OCI-LY3 (cell line): ENCODE measurements around the gene ESYT1.

ENCODE experiments used
- H2AFZ ChIP-seq: fragments of 200-600, 300-600 bp; shearing (Covaris generic); 2 replicates; pipeline ENCODE4 v1.6.0; 2014; ENCODE audit warnings: antibody characterized with exemption, low read depth, low read length
- H3K27ac ChIP-seq: fragments of 200-600, 300-600 bp; sonication (generic); 2 replicates; pipeline ENCODE4 v1.5.1; 2014; ENCODE audit warnings: mild to moderate bottlenecking, low read length, moderate library complexity, mixed read lengths
- H3K27me3 ChIP-seq: fragments of 200-600, 300-600 bp; sonication (generic); 2 replicates; pipeline ENCODE4 v1.6.1; 2014; ENCODE audit warnings: low read depth, low read length, mixed read lengths
- H3K36me3 ChIP-seq: fragments of 200-600, 300-600 bp; sonication (generic); replicated peaks from 2 replicates; pipeline ENCODE3; 2014; ENCODE audit warnings: low read depth, low read length, mixed read lengths
- H3K4me1 ChIP-seq: fragments of 300-600, 200-600 bp; sonication (generic); 2 replicates; pipeline ENCODE4 v1.6.1; 2014; ENCODE audit warnings: low read length, mixed read lengths
- H3K4me2 ChIP-seq: fragments of 200-600, 300-600 bp; sonication (generic); 2 replicates; pipeline ENCODE4 v1.6.1; 2014; ENCODE audit warnings: low read length, mixed read lengths
- H3K4me3 ChIP-seq: fragments of 300-600, 200-600 bp; sonication (generic); 2 replicates; pipeline ENCODE4 v1.5.1; 2014; ENCODE audit warnings: antibody characterized with exemption, mild to moderate bottlenecking, low read length, moderate library complexity
- H3K79me2 ChIP-seq: fragments of 300-600, 200-600 bp; shearing (Covaris generic); 2 replicates; pipeline ENCODE4 v1.6.1; 2014; ENCODE audit warnings: mild to moderate bottlenecking, low read length, mixed read lengths
- H3K9ac ChIP-seq: fragments of 300-600, 200-600 bp; shearing (Covaris generic); 2 replicates; pipeline ENCODE4 v1.6.0; 2014; ENCODE audit warnings: mild to moderate bottlenecking, low read length, moderate library complexity
- H3K9me3 ChIP-seq: fragments of 200-600, 300-600 bp; shearing (Covaris generic); 2 replicates; pipeline ENCODE4 v1.6.1; 2014; ENCODE audit warnings: low read length, mixed read lengths; ENCODE audit not compliant: insufficient read depth
- H4K20me1 ChIP-seq: fragments of 200-600, 300-600 bp; sonication (generic); 2 replicates; pipeline ENCODE4 v1.6.1; 2016; ENCODE audit warnings: low read length, mixed read lengths; ENCODE audit not compliant: insufficient read depth
- EZH2phosphoT487 ChIP-seq: fragments of 200-600 bp; shearing (Covaris generic); IDR thresholded peaks from 2 replicates; pipeline ENCODE4 v1.6.1; 2018; ENCODE audit warnings: antibody characterized with exemption, mixed run types, low read depth
- TF ChIP-seq, protein P1 (sequence below): fragments of 200-600, 300-600 bp; sonication (generic); IDR thresholded peaks from 2 replicates; pipeline ENCODE4 v1.5.1; 2014; ENCODE audit warnings: antibody characterized with exemption, low read length, low read depth

ESYT1 gene

DNA sequence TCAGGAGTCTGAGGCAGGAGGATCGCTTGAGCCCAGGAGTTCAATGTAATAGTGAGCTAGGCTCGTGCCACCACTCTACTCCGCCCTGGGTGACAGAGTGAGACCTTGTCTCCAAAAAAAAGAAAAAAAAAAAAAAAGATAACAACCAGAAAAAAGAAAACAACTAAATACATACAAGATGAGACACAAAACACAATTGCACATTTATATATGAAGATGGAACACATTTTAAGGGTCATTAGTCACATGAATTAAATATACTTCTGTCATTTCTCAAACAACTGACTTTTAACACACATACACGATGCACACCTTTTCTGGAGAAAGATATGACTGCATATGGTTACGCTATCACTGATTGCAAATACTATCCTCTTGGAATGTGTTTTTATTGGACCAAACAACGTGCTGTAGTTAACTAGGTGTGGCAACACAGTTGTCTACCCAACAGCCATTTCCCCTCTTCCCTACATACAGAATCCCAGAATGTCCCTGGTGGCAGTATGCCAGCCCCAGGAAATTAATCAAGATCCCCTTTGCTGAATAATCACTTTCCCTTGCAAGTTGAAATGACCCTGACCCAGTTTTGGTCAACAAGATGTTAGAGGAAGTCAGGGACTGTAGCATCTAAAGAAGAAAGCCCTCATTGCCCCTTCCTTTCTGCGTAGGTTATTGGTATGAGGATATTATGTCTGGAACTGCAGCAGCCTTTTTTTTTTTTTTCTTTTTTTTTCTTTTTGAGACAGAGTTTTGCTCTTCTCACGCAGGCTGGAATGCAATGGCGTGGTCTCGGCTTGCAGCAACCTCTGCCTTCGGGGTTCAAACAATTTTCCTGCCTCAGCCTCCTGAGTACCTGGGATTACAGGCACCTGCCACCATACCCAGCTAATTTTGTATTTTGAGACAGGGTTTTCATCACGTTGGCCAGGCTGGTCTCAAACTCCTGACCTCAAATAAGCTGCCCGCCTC, 18.7 kb downstream of the ESYT1 start:
- Histone ChIP-seq H4K20me1 (no peaks in the 10 kb centered on the region), H3K4me2 (no peak overlapping the region), H3K4me1 (peaks cover 3% of the 10 kb centered on the region; the same call in 1 of the 2 replicates), H3K79me2 (peaks cover 4% of the 10 kb centered on the region; the same call in 1 of the 2 replicates), H3K9ac (no peak overlapping the region), H3K36me3 (peaks cover 33% of the 10 kb centered on the region), H3K27me3 (no peaks in the 10 kb centered on the region), H3K9me3 (no peaks in the 10 kb centered on the region), H3K27ac (no peak overlapping the region), H3K4me3 (no peak overlapping the region), H2AFZ (no peak overlapping the region)
- no peak for TF ChIP-seq EZH2phosphoT487
- TF ChIP-seq, protein P1, sequence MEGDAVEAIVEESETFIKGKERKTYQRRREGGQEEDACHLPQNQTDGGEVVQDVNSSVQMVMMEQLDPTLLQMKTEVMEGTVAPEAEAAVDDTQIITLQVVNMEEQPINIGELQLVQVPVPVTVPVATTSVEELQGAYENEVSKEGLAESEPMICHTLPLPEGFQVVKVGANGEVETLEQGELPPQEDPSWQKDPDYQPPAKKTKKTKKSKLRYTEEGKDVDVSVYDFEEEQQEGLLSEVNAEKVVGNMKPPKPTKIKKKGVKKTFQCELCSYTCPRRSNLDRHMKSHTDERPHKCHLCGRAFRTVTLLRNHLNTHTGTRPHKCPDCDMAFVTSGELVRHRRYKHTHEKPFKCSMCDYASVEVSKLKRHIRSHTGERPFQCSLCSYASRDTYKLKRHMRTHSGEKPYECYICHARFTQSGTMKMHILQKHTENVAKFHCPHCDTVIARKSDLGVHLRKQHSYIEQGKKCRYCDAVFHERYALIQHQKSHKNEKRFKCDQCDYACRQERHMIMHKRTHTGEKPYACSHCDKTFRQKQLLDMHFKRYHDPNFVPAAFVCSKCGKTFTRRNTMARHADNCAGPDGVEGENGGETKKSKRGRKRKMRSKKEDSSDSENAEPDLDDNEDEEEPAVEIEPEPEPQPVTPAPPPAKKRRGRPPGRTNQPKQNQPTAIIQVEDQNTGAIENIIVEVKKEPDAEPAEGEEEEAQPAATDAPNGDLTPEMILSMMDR = no peak

DNA sequence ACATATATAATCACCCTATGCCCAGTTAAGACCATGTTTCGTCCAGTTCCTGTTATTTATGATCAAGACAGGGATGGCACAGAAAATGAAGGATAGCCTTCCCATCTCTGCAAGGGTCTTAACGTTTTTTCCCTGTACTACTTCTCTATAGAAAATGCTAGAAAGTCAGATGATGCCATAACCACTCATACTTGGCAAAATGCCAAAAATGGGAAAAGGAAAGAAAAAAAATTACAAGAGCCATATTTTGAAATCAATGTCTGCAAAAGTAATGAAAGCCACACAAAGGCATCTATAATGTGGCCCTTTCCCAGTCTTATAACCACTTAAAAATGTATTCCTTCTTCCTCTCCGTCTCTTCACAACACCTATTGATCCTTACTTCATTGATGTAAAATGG, 22.5 kb downstream of the ESYT1 start:
- Histone ChIP-seq H3K4me3 (no peak overlapping the region), H3K9me3 (no peaks in the 10 kb centered on the region), H3K79me2 (peaks cover 8% of the 10 kb centered on the region; the same call in 1 of the 2 replicates), H3K36me3 (no peaks in the 10 kb centered on the region), H3K27me3 (no peaks in the 10 kb centered on the region), H3K4me2 (no peak overlapping the region), H3K4me1 (peaks cover 11% of the 10 kb centered on the region), H2AFZ (no peak overlapping the region), H4K20me1 (no peaks in the 10 kb centered on the region), H3K9ac (no peak overlapping the region), H3K27ac (no peak overlapping the region)
- TF ChIP-seq, protein P1 = no peak
- TF ChIP-seq EZH2phosphoT487 = no peak

DNA sequence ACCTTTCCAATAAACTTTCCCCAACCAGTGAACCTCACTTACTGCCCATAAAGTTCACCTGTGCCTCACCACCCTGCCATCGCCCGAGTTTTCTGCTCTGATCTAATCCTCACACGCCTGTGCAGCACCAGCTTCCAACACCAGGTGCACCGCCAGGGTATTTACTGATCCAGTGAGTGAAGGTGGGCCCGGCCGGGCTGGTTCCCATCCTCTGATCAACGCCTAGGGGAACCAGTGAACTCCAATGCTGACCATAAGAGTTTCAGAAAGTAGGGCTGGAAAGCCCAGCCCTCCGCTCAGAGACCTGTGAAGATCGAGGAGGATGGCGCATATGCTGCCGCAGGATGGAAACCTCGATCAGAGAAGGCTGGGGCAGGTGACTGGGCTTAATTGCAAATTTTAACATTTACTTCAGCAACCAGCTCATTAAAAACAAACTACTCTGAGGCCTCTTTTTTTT, 23.6 kb downstream of the ESYT1 start:
- Histone ChIP-seq H3K9ac (peak overlapping the region; percentile 86), H3K4me1 (peaks cover 11% of the 10 kb centered on the region), H3K4me3 (peak overlapping the region; percentile 91), H3K79me2 (peaks cover 8% of the 10 kb centered on the region; the same call in 1 of the 2 replicates), H2AFZ (peak overlapping the region; percentile 88), H3K4me2 (peak overlapping the region; percentile 91), H3K27me3 (no peaks in the 10 kb centered on the region), H3K27ac (peak overlapping the region; percentile 78), H3K9me3 (no peaks in the 10 kb centered on the region), H3K36me3 (no peaks in the 10 kb centered on the region), H4K20me1 (no peaks in the 10 kb centered on the region)
- TF ChIP-seq, protein P1 = peak; percentile 34
- TF ChIP-seq EZH2phosphoT487 = no peak

DNA sequence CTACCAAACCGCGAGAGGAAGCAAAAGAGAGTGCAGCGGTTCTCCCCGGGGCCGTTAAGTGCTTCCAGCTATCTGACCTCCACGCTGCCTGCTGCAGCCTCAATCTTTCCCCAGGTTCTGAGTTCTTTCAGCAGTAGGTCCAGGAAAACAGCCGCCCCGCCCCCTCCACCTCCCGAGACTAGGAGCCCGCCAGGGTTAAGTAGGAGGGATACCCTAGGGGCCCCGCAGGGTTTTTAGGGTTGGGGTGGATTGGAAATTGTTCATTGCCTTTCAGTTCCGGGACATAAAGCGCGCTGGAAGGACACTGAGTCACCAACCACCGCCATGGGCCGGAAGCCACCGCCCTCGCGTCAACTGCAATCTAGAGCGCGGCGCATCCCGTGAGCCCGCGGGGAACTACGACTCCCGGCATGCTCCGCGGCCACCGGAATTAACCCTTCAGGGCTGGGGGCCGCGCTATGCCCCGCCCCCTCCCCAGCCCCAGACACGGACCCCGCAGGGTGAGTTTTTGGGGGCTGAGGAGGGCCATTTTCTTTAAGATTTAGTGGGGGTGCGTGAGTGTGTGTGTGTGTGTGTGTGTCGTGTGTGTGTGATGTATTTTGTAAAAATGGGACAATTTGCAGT, 24.2 kb downstream of the ESYT1 start, which contains the start of gene MYL6B:
Gene MYL6B (plus strand): TSS at position 456 of the 624 bp plus-strand sequence. CDS start 1,332 bp downstream, outside the sequence.
- Histone ChIP-seq H2AFZ (peak within 1 kb of the TSS; percentile 88), H3K27ac (peak within 1 kb of the TSS; percentile 78)

More for the DNA sequence above, 24.2 kb downstream of the ESYT1 start, which contains the start of gene MYL6B:
- peak within 1 kb of the TSS; percentile 94 for H3K4me2 ChIP-seq
- H3K4me3 ChIP-seq = peak within 1 kb of the TSS; percentile 91
- TF ChIP-seq EZH2phosphoT487 = no peak
- TF ChIP-seq, protein P1 = no peak
- peak within 1 kb of the TSS; percentile 86 for H3K9ac ChIP-seq
- H3K9me3 ChIP-seq = no peaks in the 10 kb centered on the region
- H3K4me1 ChIP-seq = peaks cover 15% of the 10 kb centered on the region
- H3K36me3 ChIP-seq = no peaks in the 10 kb centered on the region
- H3K79me2 ChIP-seq = peaks cover 8% of the 10 kb centered on the region; the same call in 1 of the 2 replicates
- no peaks in the 10 kb centered on the region for H4K20me1 ChIP-seq
- H3K27me3 ChIP-seq = no peaks in the 10 kb centered on the region
